ENCODE results near the gene NOP16. TPM values are rescaled to one million over a fixed set of nuclear protein-coding genes. Genes with fewer than 3 reads are reported as not detected.

Gene NOP16
- total and polyA plus RNA-seq, 2 of the 13 experiments (the other 11 are each of a cell fraction or from before 2014, with no cell fraction given), result 43.3 to 48.4 TPM

DNA sequence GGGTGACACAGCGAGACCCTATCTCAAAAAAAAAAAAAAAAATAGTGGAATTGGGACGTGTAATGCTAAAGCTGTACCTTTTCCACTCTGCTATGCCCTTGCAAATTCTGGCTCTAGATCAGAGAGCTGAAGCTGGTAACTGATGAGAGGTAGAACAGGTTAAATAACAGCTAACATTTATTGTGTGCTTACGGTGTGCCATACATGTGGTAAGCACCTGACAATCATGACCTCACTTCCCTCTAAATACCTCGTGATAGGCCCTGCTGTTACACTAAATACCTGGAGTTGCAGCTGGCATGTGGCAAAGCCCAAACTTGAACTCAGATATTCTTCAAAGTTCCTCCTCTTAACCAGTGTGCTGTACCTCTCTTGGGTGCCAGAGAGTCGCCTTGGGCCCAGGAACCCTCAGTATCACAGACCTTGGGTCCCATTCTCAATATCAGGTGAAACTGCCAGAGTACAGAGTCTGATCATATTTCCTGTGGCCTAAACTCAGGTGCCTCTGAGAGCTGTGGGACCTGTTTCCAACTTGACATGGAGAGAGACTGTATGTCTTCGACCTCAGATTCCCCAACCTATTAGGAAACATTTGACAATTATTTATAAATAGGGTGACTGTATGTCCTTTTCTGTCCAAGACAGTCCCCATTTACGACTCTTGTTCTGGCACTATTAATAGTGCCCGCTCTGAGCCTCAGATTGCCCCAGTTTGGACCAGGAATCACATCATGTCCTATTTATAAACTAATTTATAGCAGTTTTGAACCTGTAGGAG is 18.3 kb downstream of the NOP16 start:
- intact Hi-C loops (cut with micrococcal nuclease; ENCODE audit: unreplicated experiment), result no loop called here
- H2AFZ ChIP-seq (ENCODE audit: low read length), result no peak overlapping the region
- no peak for TF ChIP-seq ATAD3A (CRISPR knock-in tag; IDR thresholded peaks at IDR 0.05)
- no peak for TF ChIP-seq HNF4A (CRISPR knock-in tag; IDR thresholded peaks at IDR 0.05)
- TF ChIP-seq ELK4 (CRISPR knock-in tag; IDR thresholded peaks at IDR 0.05; ENCODE audit: borderline replicate concordance), result no peak
- TF ChIP-seq PRDM4 (CRISPR knock-in tag; IDR thresholded peaks at IDR 0.05; ENCODE audit: borderline replicate concordance), result no peak
- TF ChIP-seq, protein P1, sequence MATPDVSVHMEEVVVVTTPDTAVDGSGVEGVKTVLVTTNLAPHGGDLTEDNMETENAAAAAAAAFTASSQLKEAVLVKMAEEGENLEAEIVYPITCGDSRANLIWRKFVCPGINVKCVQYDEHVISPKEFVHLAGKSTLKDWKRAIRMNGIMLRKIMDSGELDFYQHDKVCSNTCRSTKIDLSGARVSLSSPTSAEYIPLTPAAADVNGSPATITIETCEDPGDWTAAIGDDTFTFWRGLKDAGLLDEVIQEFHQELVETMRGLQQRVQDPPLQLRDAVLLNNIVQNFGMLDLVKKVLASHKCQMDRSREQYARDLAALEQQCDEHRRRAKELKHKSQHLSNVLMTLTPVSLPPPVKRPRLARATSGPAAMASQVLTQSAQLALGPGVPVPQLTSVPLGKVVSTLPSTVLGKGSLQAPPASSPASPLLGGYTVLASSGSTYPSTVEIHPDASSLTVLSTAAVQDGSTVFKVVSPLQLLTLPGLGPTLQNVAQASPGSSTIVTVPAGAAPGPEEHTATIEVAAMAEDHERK (CRISPR knock-in tag; IDR thresholded peaks at IDR 0.05; ENCODE audit: low read depth), result no peak
- no peak for TF ChIP-seq MXD4 (CRISPR knock-in tag; IDR thresholded peaks at IDR 0.05)
- no peak for TF ChIP-seq ZNF33A (CRISPR knock-in tag; IDR thresholded peaks at IDR 0.05; ENCODE audit: borderline replicate concordance)
- no peak for TF ChIP-seq DBP (CRISPR knock-in tag; IDR thresholded peaks at IDR 0.05; ENCODE audit: not compliant biosample characterization)
- TF ChIP-seq ZNF260 (CRISPR knock-in tag; IDR thresholded peaks at IDR 0.05; ENCODE audit: borderline replicate concordance, low read depth), result no peak
- peaks cover 0 to under 1% of the 10 kb centered on the region in 2 experiments; a peak in 1 of 5 replicates for H3K27me3 ChIP-seq (ENCODE audit: control insufficient read depth in 1 of 2, insufficient read depth in 2 of 2, low read length in 2 of 2)
- FAIRE-seq, result no peak
- no peak overlapping the region for H3K9ac ChIP-seq (ENCODE audit: insufficient read depth, low read depth, low read length)
- in situ Hi-C loops (cut with HindIII; ENCODE audit: extremely low pct_ligation_motif_present, low pct_unique_long_range_greater_than_20kb), result no loop called here
- H4K20me1 ChIP-seq (ENCODE audit: insufficient read depth, low read length), result no peaks in the 10 kb centered on the region
- POLR2A ChIA-PET, result interaction anchor here (0.6 to 1.4 kb wide), 3 partner anchors 9 to 44 kb away, joined by 3 to 6 read pairs (median 3); partner anchors contain the start of genes HIGD2A and NOP16
- no peak overlapping the region for H3K27ac ChIP-seq (ENCODE audit: extremely low read length, insufficient read depth, low read length)
- BruUV-seq (replicated peaks), result no TSS peak
- H3K4me3 ChIP-seq (replicated peaks in 1 of 3; ENCODE audit: insufficient read depth in 1 of 3, low read depth in 2 of 3, low read length in 3 of 3), result no peak overlapping the region
- peaks cover 50% of the 10 kb centered on the region for H3K4me1 ChIP-seq (ENCODE audit: insufficient read depth, low read length)
- H3K4me2 ChIP-seq (ENCODE audit: low read depth, low read length), result no peak overlapping the region
- no peaks in the 10 kb centered on the region for H3K79me2 ChIP-seq (ENCODE audit: insufficient read depth, low read length)
- no peak for ATAC-seq
- 57% methylated on average over 8 of the region's 8 CpGs for WGBS (ENCODE audit: low lambda C conversion rate)
- CTCF ChIA-PET (ENCODE audit: low intra/inter-chr PET ratio, low total read pairs), result no interaction called here
- H3K36me3 ChIP-seq (replicated peaks in 1 of 2; ENCODE audit: control insufficient read depth in 1 of 2, insufficient read depth in 2 of 2, low read length in 2 of 2), result no peaks in the 10 kb centered on the region
- no peak for DNase-seq (ENCODE audit: low spot score)
- no peaks in the 10 kb centered on the region for H3K9me3 ChIP-seq (ENCODE audit: low read length)
